Spinal cord (tissue), 10 donors: Measurements from ENCODE around the gene PGK1. TPM values are rescaled to one million over a fixed set of nuclear protein-coding genes. Genes with fewer than 3 reads are reported as not detected.
"Not testable (repeated sequence)": the region's sequence is repeated elsewhere in the genome, so short reads cannot be mapped to it uniquely, and the experiment has no call there.

ENCODE experiments used
- DNase-seq, 6 donors: peaks; one replicate each; pipeline versions ENCODE4 v3.0.0 to v3.0.0-alpha.2; 2013 to 2015; ENCODE audit warnings: low spot score in 6 of 6, low read depth in 4 of 6
- H3K27ac ChIP-seq: one replicate; pipeline ENCODE4 v1.5.1; 2013; ENCODE audit warnings: low read depth, low read length, control low read depth
- H3K27me3 ChIP-seq: one replicate; pipeline ENCODE4 v1.6.1; 2013; ENCODE audit warnings: low read length; ENCODE audit not compliant: control insufficient read depth, insufficient read depth
- H3K36me3 ChIP-seq: one replicate; pipeline ENCODE4 v1.6.1; 2013; ENCODE audit warnings: low read length; ENCODE audit not compliant: control insufficient read depth, insufficient read depth
- H3K4me1 ChIP-seq: one replicate; pipeline ENCODE4 v1.6.1; 2013; ENCODE audit warnings: low read length; ENCODE audit not compliant: control insufficient read depth, insufficient read depth
- H3K4me3 ChIP-seq: one replicate; pipeline ENCODE4 v1.5.1; 2013; ENCODE audit warnings: low read depth, low read length, control low read depth
- H3K9me3 ChIP-seq: one replicate; pipeline ENCODE4 v1.6.1; 2013; ENCODE audit warnings: low read length; ENCODE audit not compliant: control insufficient read depth, insufficient read depth
- WGBS: methylation state at CpG from one replicate; pipeline ENCODE4 v1.1.5; 2013; ENCODE audit warnings: missing lambda C conversion rate; ENCODE audit not compliant: insufficient coverage; 5-methylcytosine and 5-hydroxymethylcytosine counted together
- polyA plus RNA-seq, 2 donors: library from polyadenylated mRNA; unstranded; fragments of 120-200 nt; gene quantifications; one replicate each; pipeline ENCODE4 v1.2.1, GENCODE V29; 2013; ENCODE audit not compliant: insufficient read length in 2 of 2
- total RNA-seq, 2 donors: library from RNA; depleted of rRNA in 1 of 2; stranded (reverse); fragments of 120-200 nt in 1 of 2; fragments of >200 nt in 1 of 2; gene quantifications; one replicate each; pipeline versions ENCODE4 v1.2.3 to v1.2.4, GENCODE V29; 2013 to 2014
- donor health status: healthy.

Gene PGK1
- total and polyA plus RNA-seq, 4 donors, result 147 to 397 (median 314) TPM

DNA sequence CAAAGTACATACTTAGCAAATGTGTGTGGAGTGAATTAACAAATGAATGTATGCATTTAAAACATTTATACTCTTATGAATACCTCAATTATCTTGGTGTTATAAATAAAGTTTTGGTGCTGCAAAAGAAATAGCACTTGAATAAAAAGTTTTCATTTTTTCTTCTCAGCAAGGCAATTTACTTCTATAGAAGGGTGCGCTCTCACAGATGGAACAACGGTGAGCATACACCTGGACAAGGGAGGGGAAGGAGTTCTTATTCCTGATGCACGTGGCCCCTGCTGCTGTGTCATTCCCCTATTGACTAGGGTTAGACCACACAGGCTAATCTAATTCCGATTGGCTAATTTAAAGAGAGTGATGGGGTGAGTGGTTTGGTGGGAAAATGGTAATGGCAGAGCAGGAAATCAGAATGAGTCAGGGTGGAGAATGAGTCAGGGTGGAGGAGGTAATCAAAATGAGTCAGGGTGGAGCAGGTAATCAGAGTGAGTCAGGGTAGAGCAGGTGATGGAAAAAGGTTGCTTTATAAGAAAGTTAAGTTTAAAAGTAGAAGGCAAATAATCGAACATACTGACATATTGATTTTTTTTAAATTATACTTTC, 28.2 kb upstream of the PGK1 start:
- Histone ChIP-seq H3K9me3 (no peaks in the 10 kb centered on the region), H3K4me1 (no peaks in the 10 kb centered on the region), H3K36me3 (no peaks in the 10 kb centered on the region), H3K27ac (no peak overlapping the region), H3K27me3 (no peaks in the 10 kb centered on the region), H3K4me3 (no peak overlapping the region)
- 77% methylated on average over 3 of the region's 5 CpGs for WGBS
- no peak for DNase-seq

DNA sequence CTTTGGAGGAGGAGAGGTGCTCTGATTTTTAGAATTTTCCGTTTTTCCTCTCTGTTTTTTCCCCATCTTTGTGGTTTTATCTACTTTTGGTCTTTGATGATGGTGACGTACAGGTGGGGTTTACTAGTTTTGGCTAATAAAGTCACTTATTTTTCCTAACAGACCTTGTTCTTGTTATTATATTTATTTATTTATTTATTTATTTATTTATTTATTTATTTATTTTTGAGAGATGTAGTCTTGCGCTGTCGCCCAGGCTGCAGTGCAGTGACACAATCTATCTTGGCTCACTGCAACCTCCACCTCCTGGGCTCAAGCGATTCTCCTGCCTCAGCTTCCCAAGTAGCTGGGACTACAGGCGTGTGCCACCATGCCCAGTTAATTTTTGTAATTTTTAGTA, 22.6 kb upstream of the PGK1 start:
- not testable (repeated sequence) for H3K36me3 ChIP-seq, H3K27ac ChIP-seq, H3K4me1 ChIP-seq, DNase-seq, H3K4me3 ChIP-seq, H3K27me3 ChIP-seq, H3K9me3 ChIP-seq
- WGBS, result no CpG with 5 or more reads among the region's 6 CpGs

GRCh38 chrX:78092296-78092695, 11.8 kb upstream of the PGK1 start:
- 48% methylated on average over 2 of the region's 2 CpGs for WGBS
- Histone ChIP-seq H3K4me3 (no peak overlapping the region), H3K27me3 (no peaks in the 10 kb centered on the region), H3K36me3 (no peaks in the 10 kb centered on the region), H3K4me1 (no peaks in the 10 kb centered on the region), H3K9me3 (peaks cover 1% of the 10 kb centered on the region), H3K27ac (no peak overlapping the region)
- peak in 1 of 6 donors; percentile 4 for DNase-seq

- H3K9me3 ChIP-seq, result no peaks in the 10 kb centered on the region
- no peak overlapping the region for H3K27ac ChIP-seq
- H3K4me3 ChIP-seq, result no peak overlapping the region
- no peaks in the 10 kb centered on the region for H3K27me3 ChIP-seq
- H3K36me3 ChIP-seq, result no peaks in the 10 kb centered on the region
- no peak for DNase-seq
- H3K4me1 ChIP-seq, result no peaks in the 10 kb centered on the region
These were observed 5.9 kb upstream of the PGK1 start for GRCh38 chrX:78098108-78098507.

- WGBS, result no CpG with 5 or more reads among the region's 1 CpG
- Histone ChIP-seq H3K4me3 (no peak overlapping the region), H3K27me3 (no peaks in the 10 kb centered on the region), H3K9me3 (peaks cover 2% of the 10 kb centered on the region), H3K4me1 (peaks cover 4% of the 10 kb centered on the region), H3K36me3 (no peaks in the 10 kb centered on the region), H3K27ac (no peak overlapping the region)
- DNase-seq, result no peak
These were observed 2.0 kb upstream of the PGK1 start for GRCh38 chrX:78102091-78102490.

DNA sequence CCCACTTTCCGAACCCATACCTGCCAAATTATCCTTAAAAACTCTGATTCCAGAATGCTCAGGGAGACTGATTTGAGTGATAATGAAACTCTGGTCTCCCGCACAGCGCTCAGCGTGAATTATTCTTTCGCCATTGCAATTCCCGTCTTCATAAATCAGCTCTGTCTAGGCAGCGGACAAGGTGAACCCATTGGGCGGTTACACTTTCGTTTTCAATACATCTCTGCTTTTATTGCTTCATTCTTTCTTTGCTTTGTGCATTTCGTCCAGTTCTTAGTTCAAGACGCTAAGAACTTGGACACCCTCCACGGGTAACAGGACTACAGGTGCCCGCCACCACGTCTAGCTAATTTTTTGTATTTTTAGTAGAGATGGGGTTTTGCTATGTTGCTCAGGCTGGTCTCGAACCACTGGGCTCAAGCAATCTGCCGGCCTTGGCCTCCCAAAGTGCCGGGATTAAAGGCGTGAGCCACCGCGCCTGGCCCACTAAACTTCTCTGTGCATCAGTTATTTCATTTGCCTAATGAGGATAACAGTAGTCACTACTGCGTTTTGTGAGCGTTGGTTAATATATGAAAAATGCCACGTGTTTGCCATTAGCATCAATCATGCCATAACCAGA, 936 bp upstream of the PGK1 start:
- Histone ChIP-seq H3K9me3 (peaks cover 2% of the 10 kb centered on the region), H3K27ac (peak overlapping the region; percentile 93), H3K27me3 (no peaks in the 10 kb centered on the region), H3K4me1 (peaks cover 4% of the 10 kb centered on the region), H3K36me3 (no peaks in the 10 kb centered on the region), H3K4me3 (peak overlapping the region; percentile 82)
- WGBS, result 78% methylated on average over 14 of the region's 23 CpGs
- no peak for DNase-seq

GRCh38 chrX:78104447-78105176, 564 bp downstream of the PGK1 start:
- H3K27me3 ChIP-seq, result no peaks in the 10 kb centered on the region
- no peaks in the 10 kb centered on the region for H3K36me3 ChIP-seq
- peaks cover 4% of the 10 kb centered on the region for H3K4me1 ChIP-seq
- 21% methylated on average over 13 of the region's 27 CpGs for WGBS
- H3K4me3 ChIP-seq, result peak overlapping the region; percentile 82
- DNase-seq, result peak in 2 of 6 donors; percentile 39
- peak overlapping the region; percentile 94 for H3K27ac ChIP-seq
- peaks cover 2% of the 10 kb centered on the region for H3K9me3 ChIP-seq

DNA sequence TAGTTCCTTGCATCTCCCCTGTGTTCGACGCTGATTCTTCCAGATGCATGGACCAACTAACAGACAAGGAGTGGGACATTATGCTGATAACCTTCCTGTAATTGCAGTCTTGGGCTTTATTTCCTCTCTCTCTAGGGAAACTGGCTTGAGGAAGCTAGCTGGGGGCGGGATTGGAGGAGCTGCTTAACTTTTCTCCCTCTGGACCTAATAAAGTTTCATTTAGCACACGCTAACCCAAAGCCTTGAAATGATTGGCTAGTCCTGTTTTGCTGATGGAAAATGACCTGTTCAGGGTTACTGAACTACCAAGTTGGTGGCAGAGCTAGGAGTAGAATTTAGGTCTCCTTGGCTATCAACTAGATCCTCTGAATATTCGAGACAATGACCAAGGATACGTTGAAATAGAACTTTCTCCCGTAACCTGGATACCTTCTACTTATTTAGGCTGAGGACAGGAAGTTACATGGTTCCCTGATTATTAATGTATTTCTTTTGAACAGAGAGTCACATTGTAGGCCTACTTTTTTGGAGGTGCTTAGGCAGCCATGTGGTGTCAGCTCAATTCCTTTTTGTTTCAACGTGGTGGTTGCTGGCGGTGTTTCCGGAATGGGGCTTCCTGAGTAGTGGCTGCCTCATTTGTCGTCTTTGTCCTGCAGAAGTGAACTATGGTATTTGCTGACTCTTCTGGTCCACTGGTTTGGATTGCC, 2.0 kb downstream of the PGK1 start:
- WGBS, result 50% methylated on average over 4 of the region's 11 CpGs
- DNase-seq, result no peak
- Histone ChIP-seq H3K36me3 (peaks cover 2% of the 10 kb centered on the region), H3K9me3 (peaks cover 2% of the 10 kb centered on the region), H3K4me1 (peaks cover 4% of the 10 kb centered on the region), H3K27me3 (no peaks in the 10 kb centered on the region), H3K27ac (peak overlapping the region; percentile 5), H3K4me3 (no peak overlapping the region)

- Histone ChIP-seq H3K9me3 (peaks cover 2% of the 10 kb centered on the region), H3K4me3 (no peak overlapping the region), H3K27ac (peak overlapping the region; percentile 5), H3K4me1 (peaks cover 4% of the 10 kb centered on the region), H3K36me3 (peaks cover 3% of the 10 kb centered on the region), H3K27me3 (no peaks in the 10 kb centered on the region)
- no peak for DNase-seq
- no CpG with 5 or more reads among the region's 1 CpG for WGBS
These were observed 2.6 kb downstream of the PGK1 start for GRCh38 chrX:78106651-78106986.
